Panc1 (cell line): ENCODE measurements around the gene TTF2.

Experiments used
- CTCF ChIP-seq: fragments of 450-650 bp; IDR thresholded peaks from 2 replicates; pipeline ENCODE4 v1.5.1; 2017; ENCODE audit warnings: mild to moderate bottlenecking
- POLR2AphosphoS5 ChIP-seq: IDR thresholded peaks from 2 replicates; pipeline ENCODE4 v1.6.1; 2012; ENCODE audit warnings: mild to moderate bottlenecking, low read depth, low read length, moderate library complexity

GRCh38 chr1:117051224-117052064, 8.7 kb upstream of the TTF2 start:
- no peak for TF ChIP-seq CTCF
- no peak for TF ChIP-seq POLR2AphosphoS5
